ENCODE measurements around the gene UNC45B.

Gene UNC45B

GRCh38 chr17:35161281-35161761 lies 13.7 kb downstream of the UNC45B start:
- POLR2A ChIA-PET, result no interaction called here
- DNase-seq (ENCODE audit: extremely low spot score), result no peak
- CTCF ChIA-PET, result no interaction called here
- no peak for TF ChIP-seq BHLHE40 (IDR thresholded peaks at IDR 0.05; ENCODE audit: borderline replicate concordance)
- TF ChIP-seq ELF4 (IDR thresholded peaks at IDR 0.05), result no peak
- no peak for TF ChIP-seq L3MBTL2 (conservative IDR thresholded peaks at IDR 0.05)
- no peak for TF ChIP-seq NFRKB (IDR thresholded peaks at IDR 0.05)
- TF ChIP-seq FOXK2 (IDR thresholded peaks at IDR 0.05), result no peak
- TF ChIP-seq SP1 (IDR thresholded peaks at IDR 0.05), result no peak
- no peak for TF ChIP-seq ZNF384 (IDR thresholded peaks at IDR 0.05)
- no peak for TF ChIP-seq FOXA1 (IDR thresholded peaks at IDR 0.05)
- TF ChIP-seq ARNT (IDR thresholded peaks at IDR 0.05), result no peak
- no peak for TF ChIP-seq HDGF (IDR thresholded peaks at IDR 0.05; ENCODE audit: borderline replicate concordance)
- TF ChIP-seq LEF1 (IDR thresholded peaks at IDR 0.05; ENCODE audit: borderline replicate concordance), result no peak
- no peak for TF ChIP-seq SUZ12 (IDR thresholded peaks at IDR 0.05)
- TF ChIP-seq FOXM1 (IDR thresholded peaks at IDR 0.05; ENCODE audit: borderline replicate concordance), result no peak
- TF ChIP-seq PKNOX1 (IDR thresholded peaks at IDR 0.05), result no peak
- TF ChIP-seq CTBP1 (IDR thresholded peaks at IDR 0.05; ENCODE audit: borderline replicate concordance), result no peak
- TF ChIP-seq TARDBP (IDR thresholded peaks at IDR 0.05), result no peak

GRCh38 chr17:35162755-35163154 lies 15.1 kb downstream of the UNC45B start:
- TF ChIP-seq TARDBP (IDR thresholded peaks at IDR 0.05) (no peak), ELF4 (IDR thresholded peaks at IDR 0.05) (no peak), ZNF384 (IDR thresholded peaks at IDR 0.05) (no peak), BHLHE40 (IDR thresholded peaks at IDR 0.05; ENCODE audit: borderline replicate concordance) (no peak), ARNT (IDR thresholded peaks at IDR 0.05) (no peak), SP1 (IDR thresholded peaks at IDR 0.05) (no peak), FOXK2 (IDR thresholded peaks at IDR 0.05) (no peak), LEF1 (IDR thresholded peaks at IDR 0.05; ENCODE audit: borderline replicate concordance) (no peak), HDGF (IDR thresholded peaks at IDR 0.05; ENCODE audit: borderline replicate concordance) (no peak), FOXM1 (IDR thresholded peaks at IDR 0.05; ENCODE audit: borderline replicate concordance) (no peak), CTBP1 (IDR thresholded peaks at IDR 0.05; ENCODE audit: borderline replicate concordance) (no peak), FOXA1 (IDR thresholded peaks at IDR 0.05) (no peak), PKNOX1 (IDR thresholded peaks at IDR 0.05) (no peak), L3MBTL2 (conservative IDR thresholded peaks at IDR 0.05) (no peak), SUZ12 (IDR thresholded peaks at IDR 0.05) (no peak)
- no peak for DNase-seq (ENCODE audit: extremely low spot score)
- CTCF ChIA-PET, result no interaction called here
- POLR2A ChIA-PET, result no interaction called here

- TF ChIP-seq LEF1 (IDR thresholded peaks at IDR 0.05; ENCODE audit: borderline replicate concordance), result no peak
- no peak for TF ChIP-seq FOXM1 (IDR thresholded peaks at IDR 0.05; ENCODE audit: borderline replicate concordance)
- no peak for TF ChIP-seq SUZ12 (IDR thresholded peaks at IDR 0.05)
- TF ChIP-seq ARNT (IDR thresholded peaks at IDR 0.05), result no peak
- no peak for TF ChIP-seq FOXK2 (IDR thresholded peaks at IDR 0.05)
- TF ChIP-seq BHLHE40 (IDR thresholded peaks at IDR 0.05; ENCODE audit: borderline replicate concordance), result no peak
- POLR2A ChIA-PET, result no interaction called here
- CTCF ChIA-PET, result no interaction called here
- DNase-seq (ENCODE audit: extremely low spot score), result no peak
Observed at GRCh38 chr17:35163886-35164285, 16.3 kb downstream of the UNC45B start.

- CTCF ChIA-PET, result no interaction called here
- TF ChIP-seq LEF1 (IDR thresholded peaks at IDR 0.05; ENCODE audit: borderline replicate concordance) (no peak), SUZ12 (IDR thresholded peaks at IDR 0.05) (no peak), CTBP1 (IDR thresholded peaks at IDR 0.05; ENCODE audit: borderline replicate concordance) (no peak), FOXA1 (IDR thresholded peaks at IDR 0.05) (no peak), ZNF384 (IDR thresholded peaks at IDR 0.05) (no peak), SP1 (IDR thresholded peaks at IDR 0.05) (no peak), FOXK2 (IDR thresholded peaks at IDR 0.05) (no peak), ARNT (IDR thresholded peaks at IDR 0.05) (no peak), PKNOX1 (IDR thresholded peaks at IDR 0.05) (no peak), HDGF (IDR thresholded peaks at IDR 0.05; ENCODE audit: borderline replicate concordance) (no peak), FOXM1 (IDR thresholded peaks at IDR 0.05; ENCODE audit: borderline replicate concordance) (no peak)
- POLR2A ChIA-PET, result interaction anchor here (0.6 kb wide), 1 partner anchor 647 kb away, joined by 3 read pairs; no protein-coding TSS in a partner anchor
- DNase-seq (ENCODE audit: extremely low spot score), result no peak
Observed at GRCh38 chr17:35164716-35165115, 17.1 kb downstream of the UNC45B start.

- POLR2A ChIA-PET, result no interaction called here
- no peak for TF ChIP-seq SUZ12 (IDR thresholded peaks at IDR 0.05)
- no peak for TF ChIP-seq CTBP1 (IDR thresholded peaks at IDR 0.05; ENCODE audit: borderline replicate concordance)
- no peak for TF ChIP-seq FOXM1 (IDR thresholded peaks at IDR 0.05; ENCODE audit: borderline replicate concordance)
- no peak for TF ChIP-seq TARDBP (IDR thresholded peaks at IDR 0.05)
- TF ChIP-seq PKNOX1 (IDR thresholded peaks at IDR 0.05), result no peak
- no peak for TF ChIP-seq NFRKB (IDR thresholded peaks at IDR 0.05)
- CTCF ChIA-PET, result interaction anchor here (0.6 to 1.0 kb wide), 2 partner anchors 17 to 373 kb away, joined by 3 read pairs; no protein-coding TSS in a partner anchor
- DNase-seq (ENCODE audit: extremely low spot score), result no peak
Observed at GRCh38 chr17:35166526-35166925, 18.9 kb downstream of the UNC45B start.

- ChIA-PET POLR2A (no interaction called here), CTCF (no interaction called here)
- DNase-seq (ENCODE audit: extremely low spot score), result no peak
- TF ChIP-seq TARDBP (IDR thresholded peaks at IDR 0.05), result no peak
Observed at GRCh38 chr17:35167046-35167445, 19.4 kb downstream of the UNC45B start.

Data from HEK293T (cell line).